PC-9 (cell line): ENCODE data around the gene STAP1. TPM values are rescaled to one million over a fixed set of nuclear protein-coding genes. Genes with fewer than 3 reads are reported as not detected.
A peak's percentile ranks its signal among the peaks of the same experiment; 100 is the strongest.

Source experiments
- BruUV-seq: library from RNA; stranded (reverse); fragments of 400-500 nt; replicated peaks from 2 replicates; lab custom pipeline; 2021; lab: Mats Ljungman, UMichigan
- CTCF ChIA-PET: fragments of 300-600 bp; sonication (Branson Sonifier 250); formaldehyde crosslinking; loops from one replicate; lab custom pipeline; 2022; ENCODE audit warnings: antibody characterized with exemption; lab: Charles Lee
- POLR2A ChIA-PET: fragments of 300-600 bp; sonication (Branson Sonifier 250); formaldehyde crosslinking; loops from one replicate; lab custom pipeline; 2022; ENCODE audit warnings: antibody characterized with exemption; ENCODE audit not compliant: unreplicated experiment; lab: Charles Lee
- DNase-seq, 2 experiments: peaks; one replicate each; pipeline versions ENCODE4 v3.0.0 to v3.0.0-alpha.2; 2015 to 2022; ENCODE audit warnings: mixed read lengths in 1 of 2
- H2AFZ ChIP-seq: fragments of 200-600 bp; sonication (generic); 2 replicates; pipeline ENCODE4 v1.8.1; 2017; ENCODE audit warnings: antibody characterized with exemption
- H3F3A ChIP-seq: fragments of 200-600 bp; sonication (generic); 2 replicates; pipeline ENCODE4 v1.8.1; 2017; ENCODE audit warnings: antibody characterized with exemption, mild to moderate bottlenecking, low read depth; ENCODE audit not compliant: insufficient read depth
- H3K27ac ChIP-seq: fragments of 200-600 bp; sonication (generic); 2 replicates; pipeline ENCODE4 v1.6.1; 2016; ENCODE audit warnings: mixed run types
- H3K27me3 ChIP-seq: fragments of 200-600 bp; sonication (generic); 2 replicates; pipeline ENCODE4 v1.6.1; 2016; ENCODE audit warnings: low read depth, mixed run types; ENCODE audit not compliant: insufficient read depth
- H3K36me3 ChIP-seq: fragments of 200-600 bp; sonication (generic); 2 replicates; pipeline ENCODE4 v1.6.1; 2016; ENCODE audit warnings: low read depth, mixed run types
- H3K4me1 ChIP-seq: fragments of 200-600 bp; sonication (generic); replicated peaks from 2 replicates; pipeline ENCODE4 v1.6.1; 2016; ENCODE audit warnings: mixed run types; ENCODE audit not compliant: insufficient read depth
- H3K4me2 ChIP-seq: fragments of 200-600 bp; sonication (generic); 2 replicates; pipeline ENCODE4 v1.6.1; 2017; ENCODE audit warnings: mixed run types
- H3K4me3 ChIP-seq: fragments of 200-600 bp; sonication (generic); 2 replicates; pipeline ENCODE4 v1.6.1; 2016; ENCODE audit warnings: mixed run types
- H3K79me2 ChIP-seq: fragments of 200-600 bp; sonication (generic); 2 replicates; pipeline ENCODE4 v1.6.1; 2017; ENCODE audit warnings: low read depth, mixed run types
- H3K9me2 ChIP-seq: fragments of 200-600 bp; sonication (generic); 2 replicates; pipeline ENCODE4 v1.8.1; 2017; ENCODE audit warnings: mild to moderate bottlenecking; ENCODE audit not compliant: insufficient read depth
- H3K9me3 ChIP-seq: fragments of 200-600 bp; sonication (generic); 2 replicates; pipeline ENCODE4 v1.8.1; 2016; ENCODE audit warnings: low read depth; ENCODE audit not compliant: insufficient read depth
- H4K20me1 ChIP-seq: fragments of 200-600 bp; sonication (generic); 2 replicates; pipeline ENCODE4 v1.8.1; 2017; ENCODE audit not compliant: insufficient read depth
- CTCF ChIP-seq: fragments of 200-600 bp; sonication (generic); conservative IDR thresholded peaks from 2 replicates; pipeline ENCODE4 v1.6.1; 2017; ENCODE audit warnings: mixed run types, antibody characterized with exemption, mild to moderate bottlenecking, moderate library complexity
- EZH2 ChIP-seq: fragments of 200-600 bp; sonication (generic); IDR thresholded peaks from 2 replicates; pipeline ENCODE4 v1.8.0; 2017; ENCODE audit warnings: antibody characterized with exemption, low read depth
- intact Hi-C: fragments of 100-400 bp; cut with micrococcal nuclease; formaldehyde crosslinking; loops from one replicate; pipeline ENCODE4 v1.10.0; 2022; ENCODE audit not compliant: unreplicated experiment
- total RNA-seq: library from RNA; stranded (reverse); gene quantifications from 2 replicates; pipeline ENCODE4 v1.2.3, GENCODE V29; 2021

Gene STAP1
- total RNA-seq, 1 experiment from 2014 or later, result not detected

GRCh38 chr4:67573193-67573592, 14.7 kb downstream of the STAP1 start:
- Histone ChIP-seq H3K4me2 (no peak overlapping the region), H3K4me3 (no peak overlapping the region), H3K27ac (no peak overlapping the region), H3F3A (no peaks in the 10 kb centered on the region), H3K9me2 (no peaks in the 10 kb centered on the region), H3K9me3 (no peaks in the 10 kb centered on the region), H4K20me1 (no peaks in the 10 kb centered on the region), H2AFZ (no peak overlapping the region), H3K4me1 (no peaks in the 10 kb centered on the region), H3K79me2 (no peaks in the 10 kb centered on the region), H3K36me3 (no peaks in the 10 kb centered on the region), H3K27me3 (no peaks in the 10 kb centered on the region)
- ChIA-PET CTCF (no interaction called here), POLR2A (no interaction called here)
- no TSS peak for BruUV-seq
- intact Hi-C loops, result no loop called here
- no peak for DNase-seq
- no peak for TF ChIP-seq EZH2
- TF ChIP-seq CTCF, result no peak

GRCh38 chr4:67575232-67576058, 16.9 kb downstream of the STAP1 start:
- no peaks in the 10 kb centered on the region for H3K27me3 ChIP-seq
- no peaks in the 10 kb centered on the region for H4K20me1 ChIP-seq
- H2AFZ ChIP-seq, result no peak overlapping the region
- no peaks in the 10 kb centered on the region for H3K9me3 ChIP-seq
- no peak overlapping the region for H3K4me2 ChIP-seq
- H3K9me2 ChIP-seq, result no peaks in the 10 kb centered on the region
- no peak overlapping the region for H3K27ac ChIP-seq
- H3K4me3 ChIP-seq, result no peak overlapping the region
- no peaks in the 10 kb centered on the region for H3K79me2 ChIP-seq
- no TSS peak for BruUV-seq
- ChIA-PET POLR2A (no interaction called here), CTCF (no interaction called here)
- no peaks in the 10 kb centered on the region for H3K36me3 ChIP-seq
- no peaks in the 10 kb centered on the region for H3F3A ChIP-seq
- intact Hi-C loops, result no loop called here
- no peak for TF ChIP-seq EZH2
- TF ChIP-seq CTCF, result no peak
- DNase-seq, result peak in 1 of 2 experiments; percentile 35
- H3K4me1 ChIP-seq, result no peaks in the 10 kb centered on the region

GRCh38 chr4:67576059-67576466, 17.5 kb downstream of the STAP1 start:
- Histone ChIP-seq H3K36me3 (no peaks in the 10 kb centered on the region), H3K27me3 (no peaks in the 10 kb centered on the region), H4K20me1 (no peaks in the 10 kb centered on the region), H3F3A (no peaks in the 10 kb centered on the region), H3K27ac (no peak overlapping the region), H3K4me3 (no peak overlapping the region), H3K79me2 (no peaks in the 10 kb centered on the region), H3K9me2 (no peaks in the 10 kb centered on the region), H2AFZ (no peak overlapping the region), H3K4me2 (no peak overlapping the region), H3K9me3 (no peaks in the 10 kb centered on the region), H3K4me1 (no peaks in the 10 kb centered on the region)
- ChIA-PET CTCF (no interaction called here), POLR2A (no interaction called here)
- intact Hi-C loops, result no loop called here
- no peak for TF ChIP-seq CTCF
- TF ChIP-seq EZH2, result no peak
- DNase-seq, result no peak
- no TSS peak for BruUV-seq
